ENCODE measurements around the gene ACTN1. TPM values are rescaled to one million over a fixed set of nuclear protein-coding genes. Genes with fewer than 3 reads are reported as not detected.
A peak's percentile ranks its signal among the peaks of the same experiment; 100 is the strongest.

The ACTN1 gene
- total RNA-seq, 1 donor from 2014 or later = 72.9 TPM

- DNase-seq = no peak
These were observed 42.6 kb downstream of the ACTN1 start for GRCh38 chr14:68936476-68936875.

- DNase-seq = no peak
These were observed 43.3 kb downstream of the ACTN1 start for GRCh38 chr14:68935761-68936214.

- DNase-seq = peak; percentile 60
These were observed 45.0 kb downstream of the ACTN1 start for GRCh38 chr14:68934066-68934465.

- DNase-seq = no peak
These were observed 46.4 kb downstream of the ACTN1 start for GRCh38 chr14:68932686-68933085.

- DNase-seq = no peak
These were observed 46.9 kb downstream of the ACTN1 start for GRCh38 chr14:68932231-68932630.

GRCh38 chr14:68931474-68932051 is 47.5 kb downstream of the ACTN1 start:
- DNase-seq = no peak

- no peak for DNase-seq
These were observed 48.0 kb downstream of the ACTN1 start for GRCh38 chr14:68931063-68931462.

GRCh38 chr14:68929623-68930307 is 49.3 kb downstream of the ACTN1 start:
- DNase-seq = no peak

- DNase-seq = no peak
These were observed 50.1 kb downstream of the ACTN1 start for GRCh38 chr14:68928770-68929550.

- no peak for DNase-seq
These were observed 51.0 kb downstream of the ACTN1 start for GRCh38 chr14:68927956-68928675.

- DNase-seq = no peak
These were observed 52.0 kb downstream of the ACTN1 start for GRCh38 chr14:68927089-68927488.

GRCh38 chr14:68926236-68926635 is 52.9 kb downstream of the ACTN1 start:
- DNase-seq = no peak

GRCh38 chr14:68925373-68925772 is 53.7 kb downstream of the ACTN1 start:
- DNase-seq = no peak

GRCh38 chr14:68924186-68925158 is 54.6 kb downstream of the ACTN1 start:
- no peak for DNase-seq

- DNase-seq = no peak
These were observed 56.2 kb downstream of the ACTN1 start for GRCh38 chr14:68922886-68923285.

GRCh38 chr14:68922201-68922621 is 56.9 kb downstream of the ACTN1 start:
- DNase-seq = peak; percentile 73

GRCh38 chr14:68921666-68922065 is 57.4 kb downstream of the ACTN1 start:
- no peak for DNase-seq

- DNase-seq = no peak
These were observed 58.1 kb downstream of the ACTN1 start for GRCh38 chr14:68921049-68921448.

GRCh38 chr14:68919129-68919927 is 59.8 kb downstream of the ACTN1 start:
- DNase-seq = no peak

- no peak for DNase-seq
These were observed 60.5 kb downstream of the ACTN1 start for GRCh38 chr14:68918612-68919011.
